PC-9 (cell line): Measurements from ENCODE around the gene DLG2. TPM values are rescaled to one million over a fixed set of nuclear protein-coding genes. Genes with fewer than 3 reads are reported as not detected.

Source experiments
- BruUV-seq: library from RNA; stranded (reverse); fragments of 400-500 nt; replicated peaks from 2 replicates; lab custom pipeline; 2021; lab: Mats Ljungman, UMichigan
- CTCF ChIA-PET: fragments of 300-600 bp; sonication (Branson Sonifier 250); formaldehyde crosslinking; loops from one replicate; lab custom pipeline; 2022; ENCODE audit warnings: antibody characterized with exemption; lab: Charles Lee
- POLR2A ChIA-PET: fragments of 300-600 bp; sonication (Branson Sonifier 250); formaldehyde crosslinking; loops from one replicate; lab custom pipeline; 2022; ENCODE audit warnings: antibody characterized with exemption; ENCODE audit not compliant: unreplicated experiment; lab: Charles Lee
- DNase-seq, 2 experiments: peaks; one replicate each; pipeline versions ENCODE4 v3.0.0 to v3.0.0-alpha.2; 2015 to 2022; ENCODE audit warnings: mixed read lengths in 1 of 2
- H2AFZ ChIP-seq: fragments of 200-600 bp; sonication (generic); 2 replicates; pipeline ENCODE4 v1.8.1; 2017; ENCODE audit warnings: antibody characterized with exemption
- H3F3A ChIP-seq: fragments of 200-600 bp; sonication (generic); 2 replicates; pipeline ENCODE4 v1.8.1; 2017; ENCODE audit warnings: antibody characterized with exemption, mild to moderate bottlenecking, low read depth; ENCODE audit not compliant: insufficient read depth
- H3K27ac ChIP-seq: fragments of 200-600 bp; sonication (generic); 2 replicates; pipeline ENCODE4 v1.6.1; 2016; ENCODE audit warnings: mixed run types
- H3K27me3 ChIP-seq: fragments of 200-600 bp; sonication (generic); 2 replicates; pipeline ENCODE4 v1.6.1; 2016; ENCODE audit warnings: low read depth, mixed run types; ENCODE audit not compliant: insufficient read depth
- H3K36me3 ChIP-seq: fragments of 200-600 bp; sonication (generic); 2 replicates; pipeline ENCODE4 v1.6.1; 2016; ENCODE audit warnings: low read depth, mixed run types
- H3K4me1 ChIP-seq: fragments of 200-600 bp; sonication (generic); replicated peaks from 2 replicates; pipeline ENCODE4 v1.6.1; 2016; ENCODE audit warnings: mixed run types; ENCODE audit not compliant: insufficient read depth
- H3K4me2 ChIP-seq: fragments of 200-600 bp; sonication (generic); 2 replicates; pipeline ENCODE4 v1.6.1; 2017; ENCODE audit warnings: mixed run types
- H3K4me3 ChIP-seq: fragments of 200-600 bp; sonication (generic); 2 replicates; pipeline ENCODE4 v1.6.1; 2016; ENCODE audit warnings: mixed run types
- H3K79me2 ChIP-seq: fragments of 200-600 bp; sonication (generic); 2 replicates; pipeline ENCODE4 v1.6.1; 2017; ENCODE audit warnings: low read depth, mixed run types
- H3K9me2 ChIP-seq: fragments of 200-600 bp; sonication (generic); 2 replicates; pipeline ENCODE4 v1.8.1; 2017; ENCODE audit warnings: mild to moderate bottlenecking; ENCODE audit not compliant: insufficient read depth
- H3K9me3 ChIP-seq: fragments of 200-600 bp; sonication (generic); 2 replicates; pipeline ENCODE4 v1.8.1; 2016; ENCODE audit warnings: low read depth; ENCODE audit not compliant: insufficient read depth
- H4K20me1 ChIP-seq: fragments of 200-600 bp; sonication (generic); 2 replicates; pipeline ENCODE4 v1.8.1; 2017; ENCODE audit not compliant: insufficient read depth
- EZH2 ChIP-seq: fragments of 200-600 bp; sonication (generic); IDR thresholded peaks from 2 replicates; pipeline ENCODE4 v1.8.0; 2017; ENCODE audit warnings: antibody characterized with exemption, low read depth
- intact Hi-C: fragments of 100-400 bp; cut with micrococcal nuclease; formaldehyde crosslinking; loops from one replicate; pipeline ENCODE4 v1.10.0; 2022; ENCODE audit not compliant: unreplicated experiment
- total RNA-seq: library from RNA; stranded (reverse); gene quantifications from 2 replicates; pipeline ENCODE4 v1.2.3, GENCODE V29; 2021
- TF ChIP-seq, protein P1 (sequence below): fragments of 200-600 bp; sonication (generic); conservative IDR thresholded peaks from 2 replicates; pipeline ENCODE4 v1.6.1; 2017; ENCODE audit warnings: mixed run types, antibody characterized with exemption, mild to moderate bottlenecking, moderate library complexity

DLG2 gene
- total RNA-seq, 1 experiment from 2014 or later, result 6.4 TPM

DNA sequence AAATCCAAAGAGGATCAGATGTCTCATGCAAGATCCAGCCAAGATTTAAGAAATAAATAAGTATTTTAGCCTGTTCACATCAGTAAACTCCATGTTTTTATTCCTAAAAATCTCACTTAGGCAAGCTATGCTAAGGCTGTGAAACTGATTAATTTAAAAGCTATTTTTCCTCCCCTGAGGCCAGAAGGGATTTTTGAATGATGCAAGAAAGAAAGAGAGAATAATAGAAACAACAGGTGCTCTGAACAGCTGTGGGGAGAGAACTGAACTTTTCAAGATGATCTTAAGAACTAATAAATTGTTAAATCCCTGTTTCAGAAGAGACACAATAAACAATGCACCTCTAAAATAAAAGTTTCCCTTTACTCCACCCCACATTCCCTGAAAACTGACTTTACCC lies 241.6 kb downstream of the DLG2 start:
- H3K27me3 ChIP-seq, result no peaks in the 10 kb centered on the region
- H4K20me1 ChIP-seq, result no peaks in the 10 kb centered on the region
- no peak overlapping the region for H2AFZ ChIP-seq
- H3K9me3 ChIP-seq, result no peaks in the 10 kb centered on the region
- intact Hi-C loops, result no loop called here
- no peak overlapping the region for H3K4me3 ChIP-seq
- CTCF ChIA-PET, result no interaction called here
- DNase-seq, result no peak
- H3K27ac ChIP-seq, result no peak overlapping the region
- POLR2A ChIA-PET, result no interaction called here
- H3K4me1 ChIP-seq, result no peaks in the 10 kb centered on the region
- BruUV-seq, result no TSS peak
- no peaks in the 10 kb centered on the region for H3F3A ChIP-seq
- no peak overlapping the region for H3K4me2 ChIP-seq
- H3K36me3 ChIP-seq, result no peaks in the 10 kb centered on the region
- peaks cover 4% of the 10 kb centered on the region; the same call in 1 of the 2 replicates for H3K9me2 ChIP-seq
- no peaks in the 10 kb centered on the region for H3K79me2 ChIP-seq
- no peak for TF ChIP-seq EZH2
- TF ChIP-seq, protein P1, sequence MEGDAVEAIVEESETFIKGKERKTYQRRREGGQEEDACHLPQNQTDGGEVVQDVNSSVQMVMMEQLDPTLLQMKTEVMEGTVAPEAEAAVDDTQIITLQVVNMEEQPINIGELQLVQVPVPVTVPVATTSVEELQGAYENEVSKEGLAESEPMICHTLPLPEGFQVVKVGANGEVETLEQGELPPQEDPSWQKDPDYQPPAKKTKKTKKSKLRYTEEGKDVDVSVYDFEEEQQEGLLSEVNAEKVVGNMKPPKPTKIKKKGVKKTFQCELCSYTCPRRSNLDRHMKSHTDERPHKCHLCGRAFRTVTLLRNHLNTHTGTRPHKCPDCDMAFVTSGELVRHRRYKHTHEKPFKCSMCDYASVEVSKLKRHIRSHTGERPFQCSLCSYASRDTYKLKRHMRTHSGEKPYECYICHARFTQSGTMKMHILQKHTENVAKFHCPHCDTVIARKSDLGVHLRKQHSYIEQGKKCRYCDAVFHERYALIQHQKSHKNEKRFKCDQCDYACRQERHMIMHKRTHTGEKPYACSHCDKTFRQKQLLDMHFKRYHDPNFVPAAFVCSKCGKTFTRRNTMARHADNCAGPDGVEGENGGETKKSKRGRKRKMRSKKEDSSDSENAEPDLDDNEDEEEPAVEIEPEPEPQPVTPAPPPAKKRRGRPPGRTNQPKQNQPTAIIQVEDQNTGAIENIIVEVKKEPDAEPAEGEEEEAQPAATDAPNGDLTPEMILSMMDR, result no peak

DNA sequence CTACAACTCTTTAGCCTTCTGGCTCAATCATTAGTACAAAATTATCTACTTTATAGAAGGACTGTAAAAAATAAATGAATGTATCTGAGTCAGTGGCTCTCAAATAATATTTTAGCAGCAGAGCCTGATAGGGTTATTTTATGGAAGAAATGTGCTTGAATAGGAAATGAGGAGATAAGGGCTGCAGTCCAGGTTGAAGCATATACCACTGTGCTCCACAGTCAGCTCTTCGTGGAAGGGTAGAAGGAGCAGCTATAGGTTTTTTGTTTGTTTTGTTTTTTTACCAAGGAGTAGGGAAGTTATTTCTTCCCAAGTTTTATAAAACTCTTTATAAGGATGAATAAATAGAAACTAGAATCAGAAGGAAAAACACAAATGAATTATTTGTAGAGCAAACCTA lies 242.0 kb downstream of the DLG2 start:
- no peak overlapping the region for H3K4me2 ChIP-seq
- H3K9me2 ChIP-seq, result peaks cover 4% of the 10 kb centered on the region; the same call in 1 of the 2 replicates
- H2AFZ ChIP-seq, result no peak overlapping the region
- no peaks in the 10 kb centered on the region for H4K20me1 ChIP-seq
- no peaks in the 10 kb centered on the region for H3K9me3 ChIP-seq
- DNase-seq, result no peak
- TF ChIP-seq, protein P1, result no peak
- TF ChIP-seq EZH2, result no peak
- H3K36me3 ChIP-seq, result no peaks in the 10 kb centered on the region
- CTCF ChIA-PET, result no interaction called here
- intact Hi-C loops, result no loop called here
- no peaks in the 10 kb centered on the region for H3K4me1 ChIP-seq
- H3K79me2 ChIP-seq, result no peaks in the 10 kb centered on the region
- no peak overlapping the region for H3K27ac ChIP-seq
- no peaks in the 10 kb centered on the region for H3K27me3 ChIP-seq
- no peaks in the 10 kb centered on the region for H3F3A ChIP-seq
- no TSS peak for BruUV-seq
- POLR2A ChIA-PET, result interaction anchor here (0.5 kb wide), 1 partner anchor 121 kb away, joined by 5 read pairs; no protein-coding TSS in a partner anchor
- no peak overlapping the region for H3K4me3 ChIP-seq

DNA sequence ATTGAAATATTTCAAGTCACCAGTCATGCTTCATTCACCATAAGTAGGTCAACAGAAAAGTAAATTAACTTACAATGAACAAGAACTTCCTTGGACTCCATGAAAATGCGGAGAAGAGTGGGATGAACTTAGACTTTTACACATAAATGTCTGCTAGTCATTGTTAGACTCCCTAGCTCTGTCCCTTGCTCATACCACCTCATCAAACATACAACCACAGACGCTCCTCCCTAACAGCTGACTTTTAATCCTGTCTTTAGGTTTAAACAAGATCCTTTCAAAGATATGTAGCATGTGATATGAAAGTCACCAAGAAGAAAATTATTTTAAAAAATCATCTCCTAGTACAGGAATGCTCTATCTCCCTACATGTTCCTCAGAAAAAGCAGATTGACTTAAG lies 248.1 kb downstream of the DLG2 start:
- BruUV-seq, result no TSS peak
- DNase-seq, result no peak
- no peak overlapping the region for H3K27ac ChIP-seq
- H3K4me1 ChIP-seq, result no peaks in the 10 kb centered on the region
- TF ChIP-seq, protein P1, result no peak
- no peak for TF ChIP-seq EZH2
- no peaks in the 10 kb centered on the region for H3K79me2 ChIP-seq
- H3F3A ChIP-seq, result no peaks in the 10 kb centered on the region
- ChIA-PET POLR2A (interaction anchor here (0.7 kb wide), 1 partner anchor 479 kb away, joined by 3 read pairs; no protein-coding TSS in a partner anchor), CTCF (no interaction called here)
- H2AFZ ChIP-seq, result no peak overlapping the region
- no peaks in the 10 kb centered on the region for H3K36me3 ChIP-seq
- peaks cover 4% of the 10 kb centered on the region; the same call in 1 of the 2 replicates for H3K9me2 ChIP-seq
- H3K27me3 ChIP-seq, result no peaks in the 10 kb centered on the region
- H3K4me2 ChIP-seq, result no peak overlapping the region
- no peak overlapping the region for H3K4me3 ChIP-seq
- intact Hi-C loops, result no loop called here
- no peaks in the 10 kb centered on the region for H4K20me1 ChIP-seq
- no peaks in the 10 kb centered on the region for H3K9me3 ChIP-seq
